Dendritic cell treated with granulocyte-macrophage colony-stimulating factor and Interleukin-4, amounts not matched to agents 40 ng/mL and 50 ng/mL, for 4 days (primary cell): ENCODE measurements around the gene TSPEAR.

ENCODE experiments used
- H3K27ac Mint-ChIP-seq: one replicate; pipeline ENCODE4 v1.8.0; 2022; ENCODE audit warnings: mild to moderate bottlenecking, mixed read lengths
- H3K27me3 Mint-ChIP-seq: one replicate; pipeline ENCODE4 v1.8.0; 2022; ENCODE audit warnings: mild to moderate bottlenecking, mixed read lengths
- H3K36me3 Mint-ChIP-seq: one replicate; pipeline ENCODE4 v1.8.0; 2022; ENCODE audit warnings: low read depth, mixed read lengths
- H3K4me1 Mint-ChIP-seq: one replicate; pipeline ENCODE4 v1.8.0; 2022; ENCODE audit warnings: low read depth, mixed read lengths
- H3K4me3 Mint-ChIP-seq: one replicate; pipeline ENCODE4 v1.8.0; 2022; ENCODE audit warnings: mild to moderate bottlenecking, moderate library complexity, mixed read lengths
- H3K9me3 Mint-ChIP-seq: one replicate; pipeline ENCODE4 v1.8.0; 2022; ENCODE audit warnings: mixed read lengths
- intact Hi-C: fragments of 100-400 bp; cut with micrococcal nuclease; formaldehyde crosslinking; loops from one replicate; pipeline ENCODE4 v1.15.0; 2022

The TSPEAR gene

DNA sequence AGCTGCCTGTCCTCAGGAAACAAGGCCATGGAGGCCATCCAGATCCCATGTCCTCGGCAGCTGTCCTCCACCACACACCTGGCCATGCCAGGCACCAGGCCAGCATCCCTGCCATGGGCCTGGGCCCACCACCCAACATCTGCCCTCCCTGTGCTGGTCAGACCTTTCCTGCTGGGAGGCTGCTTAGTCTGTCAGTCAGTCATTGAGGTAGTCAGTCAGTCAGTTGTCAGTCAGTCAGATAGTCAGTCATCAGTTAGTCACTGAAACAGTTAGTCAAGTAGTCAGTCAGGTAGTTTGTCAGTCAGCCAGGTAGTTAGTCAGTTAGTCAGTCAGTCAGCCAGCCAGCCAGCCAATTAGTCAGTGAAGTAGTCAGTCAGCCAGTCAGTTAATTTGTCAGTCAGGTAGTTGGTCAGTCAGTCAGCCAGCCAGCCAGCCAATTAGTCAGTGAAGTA is 188.6 kb downstream of the TSPEAR start:
- intact Hi-C loops: no loop called here
- Mint-ChIP-seq H3K36me3 (no peaks in the 10 kb centered on the region), H3K27me3 (peaks cover 2% of the 10 kb centered on the region), H3K4me3 (no peak overlapping the region), H3K4me1 (no peaks in the 10 kb centered on the region), H3K9me3 (no peaks in the 10 kb centered on the region), H3K27ac (no peak overlapping the region)

DNA sequence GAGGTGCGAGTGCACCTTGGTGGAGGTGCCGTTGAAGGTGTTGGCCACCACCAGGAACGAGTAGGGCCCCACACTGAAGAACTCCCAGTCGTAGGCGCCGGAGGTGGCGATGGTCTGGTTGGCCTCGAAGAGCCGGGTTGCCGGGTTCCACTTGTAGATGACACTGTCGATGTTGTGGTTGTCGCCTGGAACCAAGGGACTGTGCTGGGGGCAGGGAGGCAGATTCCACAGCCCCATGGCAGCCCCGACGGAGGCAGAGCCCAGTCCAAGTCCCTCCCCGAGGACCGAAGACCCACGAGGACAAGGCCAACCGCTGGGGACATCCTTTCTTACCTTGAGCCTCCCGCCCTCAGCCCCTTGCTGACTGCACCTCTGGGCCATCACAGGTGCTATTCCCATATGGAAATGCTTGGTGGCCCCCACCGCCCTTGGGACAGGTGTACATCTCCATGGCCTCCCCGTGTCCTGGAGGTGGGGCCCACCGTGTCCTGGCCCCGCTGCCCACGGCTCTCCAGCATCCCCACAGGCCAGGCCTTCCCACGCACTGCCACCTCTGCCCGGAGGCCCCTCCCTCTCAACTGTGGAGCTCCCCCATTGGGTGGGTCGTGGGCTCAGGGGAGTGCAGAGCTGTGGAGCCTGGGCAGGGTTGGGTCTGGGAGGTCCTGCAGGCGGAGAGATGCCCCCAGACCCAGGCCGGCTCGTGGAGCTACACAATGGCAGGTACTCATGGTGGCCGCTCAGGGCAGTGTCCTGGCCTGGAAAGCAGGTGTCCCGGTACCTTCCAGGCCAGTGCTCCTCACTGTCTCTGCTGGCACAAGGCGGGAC is 189.2 kb downstream of the TSPEAR start:
- intact Hi-C loops: no loop called here
- H3K27me3 Mint-ChIP-seq: peaks cover 3% of the 10 kb centered on the region
- H3K4me3 Mint-ChIP-seq: no peak overlapping the region
- H3K9me3 Mint-ChIP-seq: no peaks in the 10 kb centered on the region
- no peaks in the 10 kb centered on the region for H3K36me3 Mint-ChIP-seq
- H3K4me1 Mint-ChIP-seq: no peaks in the 10 kb centered on the region
- no peak overlapping the region for H3K27ac Mint-ChIP-seq

DNA sequence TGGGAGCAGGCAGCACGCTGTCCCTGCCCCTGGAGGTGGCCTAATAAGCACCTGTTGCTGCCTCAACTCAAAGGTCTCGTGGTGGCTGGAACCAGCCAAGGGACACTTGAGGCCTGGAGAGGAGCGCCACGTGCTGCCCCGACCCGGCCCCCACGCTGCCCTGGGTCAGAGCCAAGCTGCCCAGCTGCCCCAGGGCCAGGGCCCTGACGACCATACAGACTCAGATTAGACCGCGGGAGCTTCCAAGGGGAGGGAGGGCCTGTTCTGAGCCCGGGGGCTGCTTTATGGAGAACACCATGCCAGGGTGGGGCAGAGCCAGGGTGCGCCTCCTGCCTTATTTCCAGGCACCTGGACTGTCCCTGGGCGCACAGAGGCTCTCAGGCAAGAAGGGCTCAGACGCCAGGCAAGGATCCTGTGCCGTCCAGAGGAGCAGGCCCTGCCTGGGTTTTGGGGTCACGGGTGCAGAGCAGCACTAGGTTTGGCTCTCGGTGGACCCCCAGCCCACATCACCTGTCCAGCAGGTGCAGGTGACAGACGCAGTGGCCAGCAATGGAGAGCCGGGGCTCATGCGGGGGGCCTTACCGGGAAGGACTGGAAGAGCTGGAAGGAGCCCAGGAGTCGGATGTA is 190.0 kb downstream of the TSPEAR start:
- no peak overlapping the region for H3K27ac Mint-ChIP-seq
- H3K4me1 Mint-ChIP-seq: no peaks in the 10 kb centered on the region
- intact Hi-C loops: no loop called here
- no peaks in the 10 kb centered on the region for H3K9me3 Mint-ChIP-seq
- H3K36me3 Mint-ChIP-seq: no peaks in the 10 kb centered on the region
- H3K4me3 Mint-ChIP-seq: no peak overlapping the region
- peaks cover 7% of the 10 kb centered on the region for H3K27me3 Mint-ChIP-seq

DNA sequence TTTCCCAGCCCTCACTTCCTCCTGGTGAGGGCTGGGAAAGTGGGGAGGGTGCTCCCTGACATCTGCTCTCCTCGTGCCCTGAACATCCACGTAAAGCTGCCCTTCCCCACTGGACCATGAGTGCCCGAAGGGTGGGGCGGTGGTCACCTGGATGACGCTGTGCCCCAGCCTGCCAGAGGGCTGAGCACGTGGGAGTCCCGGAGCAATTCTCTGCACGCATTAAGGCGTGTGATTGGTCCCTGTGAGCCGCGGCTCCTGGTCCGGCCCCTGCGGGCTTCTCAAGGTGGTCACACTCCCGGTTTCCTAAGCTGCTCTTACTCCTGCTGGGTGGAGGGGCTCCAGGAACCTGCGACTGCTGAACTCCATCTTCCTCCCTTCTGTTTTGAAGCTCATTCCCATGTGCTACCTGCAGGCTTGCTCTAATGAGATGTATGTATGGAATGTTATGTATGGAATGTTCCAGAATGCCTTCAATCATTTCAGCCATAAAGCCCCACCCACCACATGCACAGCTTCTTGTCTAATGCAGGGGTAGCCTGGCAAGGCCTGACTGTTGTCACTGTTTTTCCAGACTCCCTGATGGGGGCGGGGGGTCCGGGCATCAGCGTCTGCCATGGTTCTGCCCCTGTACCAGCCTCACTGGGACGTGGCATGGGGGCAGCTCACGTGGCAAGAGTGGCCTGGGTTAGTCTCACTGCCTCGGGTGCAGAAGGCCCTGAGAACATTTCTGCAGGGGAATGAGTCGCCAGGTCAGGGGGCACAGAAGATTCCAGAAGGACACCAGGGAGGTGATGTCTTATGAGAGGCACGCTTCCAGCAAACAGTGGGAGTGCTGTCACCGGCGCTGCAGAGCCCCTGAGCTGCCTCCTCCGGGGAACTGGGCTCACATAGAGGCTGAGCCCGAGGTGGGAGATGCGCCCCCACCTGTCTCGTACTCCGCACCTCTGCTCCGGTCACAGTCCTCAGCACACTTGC is 190.8 kb downstream of the TSPEAR start:
- no peak overlapping the region for H3K27ac Mint-ChIP-seq
- intact Hi-C loops: no loop called here
- peaks cover 7% of the 10 kb centered on the region for H3K27me3 Mint-ChIP-seq
- no peak overlapping the region for H3K4me3 Mint-ChIP-seq
- H3K9me3 Mint-ChIP-seq: no peaks in the 10 kb centered on the region
- H3K36me3 Mint-ChIP-seq: no peaks in the 10 kb centered on the region
- no peaks in the 10 kb centered on the region for H3K4me1 Mint-ChIP-seq

DNA sequence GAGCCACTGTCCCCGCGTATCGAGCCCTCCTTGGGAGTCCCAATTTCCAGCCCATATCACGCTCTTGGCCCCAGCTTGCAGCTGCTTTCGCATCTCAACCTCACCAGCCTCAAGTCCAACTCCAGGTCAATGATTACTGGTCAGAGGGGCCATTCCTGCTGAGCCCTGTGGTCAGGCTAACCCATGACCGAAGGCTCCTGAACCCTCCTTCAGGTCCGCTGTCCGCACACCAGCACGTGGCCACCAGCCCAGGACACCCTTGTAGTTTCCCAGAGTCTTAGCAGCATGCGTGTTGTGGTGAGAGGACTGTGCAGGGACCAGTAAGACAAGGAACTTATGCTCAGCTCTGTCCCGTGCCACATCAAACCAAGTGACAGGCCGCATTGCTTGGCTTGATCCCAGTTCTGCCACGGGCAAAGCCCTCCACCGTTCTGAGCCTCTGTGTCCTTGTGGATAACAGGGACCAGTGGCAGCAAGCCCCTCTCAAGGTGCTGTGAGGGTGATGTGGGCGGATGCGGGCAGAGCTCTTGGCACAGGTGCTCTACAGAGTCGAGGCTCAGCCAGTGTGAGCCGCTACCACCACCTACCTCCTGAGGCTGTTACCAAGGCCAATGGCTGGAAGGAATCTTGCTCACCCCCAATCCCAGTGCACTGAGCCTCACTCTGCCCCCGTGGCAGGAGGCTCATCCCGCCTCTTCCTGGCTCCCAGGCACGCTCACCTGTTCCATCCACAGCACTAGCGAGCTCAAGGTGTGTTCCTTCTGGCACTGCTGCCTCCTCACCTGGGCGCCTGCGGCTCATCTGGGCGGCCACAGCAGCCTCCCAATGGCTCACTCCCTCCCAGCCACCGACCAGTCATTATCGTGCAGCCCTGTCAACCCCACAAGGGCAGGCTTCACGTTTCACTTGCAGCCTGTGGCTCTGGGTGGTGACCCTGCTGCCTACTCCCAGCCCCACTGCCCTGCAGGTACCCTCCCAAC is 191.7 kb downstream of the TSPEAR start:
- no peak overlapping the region for H3K27ac Mint-ChIP-seq
- no peaks in the 10 kb centered on the region for H3K4me1 Mint-ChIP-seq
- no peaks in the 10 kb centered on the region for H3K36me3 Mint-ChIP-seq
- no peak overlapping the region for H3K4me3 Mint-ChIP-seq
- intact Hi-C loops: no loop called here
- peaks cover 7% of the 10 kb centered on the region for H3K27me3 Mint-ChIP-seq
- H3K9me3 Mint-ChIP-seq: no peaks in the 10 kb centered on the region

DNA sequence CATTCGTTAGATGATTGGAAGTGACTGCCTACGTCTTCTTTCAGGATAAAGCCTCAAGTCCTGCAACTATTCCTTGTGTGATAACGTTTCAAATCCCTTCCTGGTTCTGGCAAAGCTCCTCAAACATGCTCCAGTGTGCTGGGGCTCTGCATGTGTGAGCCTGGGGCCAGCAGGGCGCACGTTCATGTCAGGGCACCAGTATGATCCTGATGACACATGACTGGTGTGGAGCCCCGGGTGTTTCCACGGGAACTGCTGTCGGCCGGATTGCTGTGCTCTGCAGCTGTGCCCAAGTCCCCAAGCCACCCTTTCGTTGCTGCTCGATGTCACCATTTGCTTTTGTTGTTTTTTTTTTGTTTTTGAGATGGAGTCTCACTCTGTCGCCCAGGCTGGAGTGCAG is 192.7 kb downstream of the TSPEAR start:
- Mint-ChIP-seq H3K36me3 (no peaks in the 10 kb centered on the region), H3K27ac (no peak overlapping the region), H3K27me3 (peaks cover 7% of the 10 kb centered on the region), H3K9me3 (no peaks in the 10 kb centered on the region), H3K4me3 (no peak overlapping the region), H3K4me1 (no peaks in the 10 kb centered on the region)
- intact Hi-C loops: no loop called here

DNA sequence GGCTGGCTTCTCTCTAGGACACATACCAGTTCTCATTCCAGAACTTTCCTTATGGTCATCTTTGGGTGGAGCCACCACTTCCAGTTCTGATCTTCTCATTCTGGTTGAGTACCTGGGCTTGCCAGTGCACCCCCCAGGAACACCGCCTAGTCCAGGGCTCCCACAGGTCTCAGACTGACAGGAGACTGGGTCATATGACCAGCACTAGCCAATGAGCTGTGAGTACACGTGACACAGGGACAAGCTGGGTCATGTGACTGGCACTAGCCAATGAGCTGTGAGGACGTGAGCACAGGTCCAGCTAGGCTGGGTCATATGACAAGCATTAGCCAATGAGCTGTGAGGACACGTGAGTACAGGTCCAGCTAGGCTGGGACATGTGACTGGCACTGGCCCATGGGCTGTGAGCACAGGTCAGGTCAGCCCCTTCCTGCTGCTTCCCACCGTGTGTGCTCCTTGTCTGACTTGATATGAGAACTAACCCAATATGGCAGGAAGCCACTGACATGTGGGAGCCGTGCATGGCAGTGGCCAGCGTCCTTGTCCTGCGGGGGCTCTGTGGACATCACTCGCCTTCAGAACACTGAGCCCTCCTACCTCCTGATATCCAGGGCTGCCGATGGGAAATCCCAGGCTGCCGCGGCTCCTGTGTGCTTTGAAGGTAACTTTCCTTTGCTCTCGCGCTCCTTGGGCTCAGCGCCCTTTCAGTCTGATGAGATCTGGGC is 194.0 kb downstream of the TSPEAR start:
- H3K4me1 Mint-ChIP-seq: no peaks in the 10 kb centered on the region
- no peak overlapping the region for H3K27ac Mint-ChIP-seq
- intact Hi-C loops: no loop called here
- no peaks in the 10 kb centered on the region for H3K36me3 Mint-ChIP-seq
- peaks cover 9% of the 10 kb centered on the region for H3K27me3 Mint-ChIP-seq
- no peak overlapping the region for H3K4me3 Mint-ChIP-seq
- H3K9me3 Mint-ChIP-seq: no peaks in the 10 kb centered on the region

DNA sequence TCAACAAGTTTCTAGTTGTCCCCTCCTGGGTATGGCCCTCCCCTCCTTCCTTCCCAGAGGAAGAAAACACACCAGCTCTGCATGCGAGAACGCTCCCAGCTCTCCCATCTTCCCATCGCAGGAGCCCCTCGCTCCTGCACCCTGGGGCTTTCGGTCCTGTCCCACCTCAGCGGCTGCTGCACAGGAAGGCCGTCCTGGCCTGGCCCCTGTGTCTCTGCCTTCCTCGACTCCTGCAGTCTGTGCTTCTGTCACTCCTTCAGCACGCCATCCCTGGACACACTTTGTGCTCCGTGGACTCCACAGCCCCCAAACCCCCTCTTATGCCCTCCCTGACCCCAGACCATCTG is 194.6 kb downstream of the TSPEAR start:
- no peak overlapping the region for H3K27ac Mint-ChIP-seq
- no peaks in the 10 kb centered on the region for H3K4me1 Mint-ChIP-seq
- no peaks in the 10 kb centered on the region for H3K9me3 Mint-ChIP-seq
- H3K36me3 Mint-ChIP-seq: no peaks in the 10 kb centered on the region
- intact Hi-C loops: no loop called here
- no peak overlapping the region for H3K4me3 Mint-ChIP-seq
- H3K27me3 Mint-ChIP-seq: peaks cover 11% of the 10 kb centered on the region

DNA sequence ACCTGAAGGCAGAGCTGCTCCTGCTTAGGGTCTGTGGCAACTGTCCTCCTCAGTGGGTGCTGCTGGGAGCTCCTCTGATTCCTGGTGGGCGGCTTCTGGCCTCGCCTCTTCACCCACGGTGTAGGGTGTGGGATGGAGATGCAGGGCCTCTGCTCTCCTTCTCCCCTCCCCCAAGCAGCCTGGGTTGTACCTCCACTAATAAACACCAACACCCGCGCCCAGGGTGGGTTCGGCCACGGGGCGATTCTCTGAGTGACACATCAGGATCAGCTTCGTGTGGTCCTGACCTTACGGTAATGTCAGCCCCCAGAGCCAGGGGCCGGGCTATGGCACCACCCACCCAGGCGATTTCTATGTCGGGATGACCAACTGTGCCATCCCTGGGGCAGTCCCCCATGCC is 195.0 kb downstream of the TSPEAR start:
- Mint-ChIP-seq H3K9me3 (no peaks in the 10 kb centered on the region), H3K27ac (no peak overlapping the region), H3K4me1 (no peaks in the 10 kb centered on the region), H3K27me3 (peaks cover 15% of the 10 kb centered on the region), H3K4me3 (no peak overlapping the region), H3K36me3 (no peaks in the 10 kb centered on the region)
- intact Hi-C loops: no loop called here

DNA sequence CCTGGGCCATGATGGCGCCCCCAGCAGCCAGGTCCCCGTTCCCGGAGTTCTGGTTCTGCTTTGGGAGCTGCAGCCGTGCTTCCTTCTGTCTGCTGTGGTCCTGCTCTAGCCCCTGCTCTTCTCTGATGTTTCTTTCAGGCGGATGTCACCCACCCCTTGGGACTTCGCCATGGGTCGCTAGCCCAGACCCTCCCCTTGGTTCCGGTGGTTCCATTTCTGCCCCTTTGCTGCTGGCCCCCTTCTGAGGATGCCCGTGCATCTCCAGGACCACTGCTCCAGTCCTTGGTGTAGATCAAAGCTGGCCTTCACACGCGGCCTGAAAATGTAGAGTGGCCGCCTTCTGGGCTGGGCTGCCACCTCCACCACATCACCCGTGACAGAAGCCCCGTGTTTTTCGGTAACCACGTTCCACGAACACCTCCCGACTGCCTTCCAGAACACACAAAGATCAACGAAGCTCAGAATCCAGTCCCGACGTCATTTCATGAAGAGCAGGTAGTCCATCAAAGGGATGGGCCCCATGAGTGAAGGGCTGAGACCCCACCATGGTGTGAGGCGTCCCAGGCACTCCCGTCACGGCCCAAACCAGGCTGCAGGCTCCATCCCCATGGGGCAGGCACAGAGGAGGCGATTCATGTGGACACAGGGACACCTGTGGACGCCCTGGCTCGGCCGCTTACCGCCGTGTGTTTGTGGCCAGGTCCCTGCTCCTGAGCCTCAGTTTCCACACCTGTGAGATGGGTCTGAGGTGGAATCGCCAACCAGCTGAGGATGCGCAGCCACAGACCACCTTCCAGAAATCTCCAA is 195.8 kb downstream of the TSPEAR start:
- H3K36me3 Mint-ChIP-seq: no peaks in the 10 kb centered on the region
- no peak overlapping the region for H3K27ac Mint-ChIP-seq
- no peaks in the 10 kb centered on the region for H3K4me1 Mint-ChIP-seq
- H3K27me3 Mint-ChIP-seq: peaks cover 15% of the 10 kb centered on the region
- no peaks in the 10 kb centered on the region for H3K9me3 Mint-ChIP-seq
- intact Hi-C loops: no loop called here
- H3K4me3 Mint-ChIP-seq: no peak overlapping the region

DNA sequence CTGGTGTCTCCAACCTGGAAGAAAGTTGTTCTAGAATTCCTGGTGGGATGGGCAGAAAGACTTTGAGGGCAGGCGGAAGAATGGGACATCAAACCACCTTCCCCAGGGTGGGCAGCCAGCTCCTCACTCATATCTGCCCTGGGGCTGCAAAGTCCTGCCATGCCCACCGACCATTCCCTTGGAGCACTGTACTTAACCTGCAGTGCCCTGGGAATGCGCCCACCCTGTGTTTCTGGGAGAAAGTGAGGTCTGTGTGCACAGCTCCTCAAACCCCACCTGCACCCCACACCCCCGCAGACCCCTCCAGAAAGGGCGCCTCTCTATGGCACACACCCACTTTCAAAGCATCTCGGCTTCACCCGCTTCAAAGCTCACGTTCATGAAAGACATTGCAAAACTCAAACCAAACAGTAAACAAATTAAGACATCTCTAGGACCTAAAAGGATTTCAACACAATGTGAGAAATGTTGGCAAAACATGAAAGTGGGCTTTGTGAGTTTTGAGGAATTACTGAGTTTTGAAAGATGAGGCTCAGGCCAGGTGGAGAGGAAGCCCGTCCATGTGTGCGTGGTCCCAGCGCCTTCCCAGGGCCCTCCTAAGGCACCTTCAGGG is 196.5 kb downstream of the TSPEAR start:
- Mint-ChIP-seq H3K4me1 (peaks cover 7% of the 10 kb centered on the region), H3K9me3 (no peaks in the 10 kb centered on the region), H3K4me3 (no peak overlapping the region), H3K36me3 (no peaks in the 10 kb centered on the region), H3K27me3 (peaks cover 22% of the 10 kb centered on the region), H3K27ac (no peak overlapping the region)
- intact Hi-C loops: no loop called here

DNA sequence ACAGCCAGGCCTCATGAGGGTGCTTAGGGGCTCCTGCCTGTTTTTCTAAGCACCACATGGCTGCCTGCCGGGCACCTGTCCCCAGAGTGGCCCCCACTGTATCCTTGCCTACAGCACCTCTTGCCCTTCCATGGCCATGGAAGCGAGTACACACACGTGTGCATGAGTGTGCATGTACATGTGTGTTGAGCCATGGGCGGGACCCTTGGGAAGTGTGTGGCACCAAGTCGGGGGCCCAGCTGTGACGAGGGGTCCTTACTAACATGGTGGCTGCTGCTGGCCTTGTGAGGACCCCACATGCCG is 197.2 kb downstream of the TSPEAR start:
- intact Hi-C loops: no loop called here
- no peak overlapping the region for H3K4me3 Mint-ChIP-seq

More for the DNA sequence above, 197.2 kb downstream of the TSPEAR start:
- Mint-ChIP-seq H3K36me3 (no peaks in the 10 kb centered on the region), H3K4me1 (peaks cover 10% of the 10 kb centered on the region), H3K27me3 (peaks cover 26% of the 10 kb centered on the region), H3K9me3 (no peaks in the 10 kb centered on the region), H3K27ac (no peak overlapping the region)
